MG63 (cell line): ENCODE measurements around the gene TOMM40L. TPM values are rescaled to one million over a fixed set of nuclear protein-coding genes. Genes with fewer than 3 reads are reported as not detected.
"Not testable (repeated sequence)": the region's sequence is repeated elsewhere in the genome, so short reads cannot be mapped to it uniquely, and the experiment has no call there.

Experiments
- DNase-seq: peaks from one replicate; pipeline ENCODE4 v3.0.0-alpha.2; 2020
- H3K27me3 ChIP-seq: fragments of 250-450 bp; sonication (Bioruptor Pico); 2 replicates; pipeline ENCODE4 v1.5.1; 2020; ENCODE audit warnings: mild to moderate bottlenecking, moderate library complexity
- H3K36me3 ChIP-seq: fragments of 250-450 bp; sonication (Bioruptor Pico); 2 replicates; pipeline ENCODE4 v1.5.1; 2020; ENCODE audit warnings: mild to moderate bottlenecking, moderate library complexity
- H3K4me3 ChIP-seq: fragments of 250-450 bp; sonication (Bioruptor Pico); 2 replicates; pipeline ENCODE4 v1.5.1; 2020; ENCODE audit warnings: mild to moderate bottlenecking, moderate library complexity
- H3K9me3 ChIP-seq: fragments of 250-450 bp; sonication (Bioruptor Pico); 2 replicates; pipeline ENCODE4 v1.5.1; 2020; ENCODE audit warnings: mild to moderate bottlenecking, moderate library complexity
- total RNA-seq: library from RNA; depleted of rRNA; stranded (reverse); fragments of >200 nt; shearing (Covaris generic); gene quantifications from 2 replicates; pipeline ENCODE4 v1.2.3, GENCODE V29; 2014; ENCODE audit warnings: low replicate concordance

The TOMM40L gene
- total RNA-seq, 1 experiment from 2014 or later: 24.0 TPM

- Histone ChIP-seq H3K27me3 (no peaks in the 10 kb centered on the region), H3K9me3 (no peaks in the 10 kb centered on the region), H3K36me3 (peaks cover 90% of the 10 kb centered on the region), H3K4me3 (no peak overlapping the region)
- peak; percentile 70 for DNase-seq
These were observed 16.0 kb upstream of the TOMM40L start for GRCh38 chr1:161209790-161210409.

- DNase-seq: no peak
- Histone ChIP-seq H3K4me3 (no peak overlapping the region), H3K27me3 (no peaks in the 10 kb centered on the region), H3K9me3 (no peaks in the 10 kb centered on the region), H3K36me3 (peaks cover 50% of the 10 kb centered on the region)
These were observed 11.5 kb upstream of the TOMM40L start for GRCh38 chr1:161214369-161214768.

DNA sequence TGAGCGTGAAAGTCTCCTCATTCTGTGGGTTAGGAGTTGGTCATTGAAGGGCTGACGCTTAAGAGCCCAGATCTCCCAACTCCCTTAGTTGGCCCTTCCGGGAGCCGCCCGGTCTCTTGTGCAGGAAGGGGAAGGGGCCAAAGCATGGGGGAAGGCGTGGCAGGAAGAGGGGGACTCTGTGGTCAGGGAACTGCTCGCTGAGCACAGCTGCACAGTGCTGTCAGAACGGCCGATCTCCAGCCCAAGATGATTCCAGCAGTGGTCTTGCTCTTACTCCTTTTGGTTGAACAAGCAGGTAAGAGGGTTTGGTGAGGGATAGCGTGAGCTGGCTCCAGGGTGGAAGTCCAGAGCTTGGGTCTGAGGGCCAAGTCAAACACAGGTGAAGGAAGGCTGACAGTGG lies 10.8 kb upstream of the TOMM40L start, which contains the start of gene FCER1G:
TSS of gene FCER1G (plus strand) at position 220 of the 400 bp plus-strand sequence. CDS start at position 247, 27 bp downstream.
- Histone ChIP-seq H3K36me3 (peaks cover 43% of the 10 kb centered on the region), H3K4me3 (no peak within 1 kb of the TSS), H3K9me3 (no peaks in the 10 kb centered on the region), H3K27me3 (no peaks in the 10 kb centered on the region)
- DNase-seq: no peak

GRCh38 chr1:161216945-161217712 lies 8.7 kb upstream of the TOMM40L start:
- no peaks in the 10 kb centered on the region for H3K9me3 ChIP-seq
- peaks cover 24% of the 10 kb centered on the region for H3K36me3 ChIP-seq
- H3K27me3 ChIP-seq: no peaks in the 10 kb centered on the region
- H3K4me3 ChIP-seq: no peak overlapping the region
- no peak for DNase-seq

DNA sequence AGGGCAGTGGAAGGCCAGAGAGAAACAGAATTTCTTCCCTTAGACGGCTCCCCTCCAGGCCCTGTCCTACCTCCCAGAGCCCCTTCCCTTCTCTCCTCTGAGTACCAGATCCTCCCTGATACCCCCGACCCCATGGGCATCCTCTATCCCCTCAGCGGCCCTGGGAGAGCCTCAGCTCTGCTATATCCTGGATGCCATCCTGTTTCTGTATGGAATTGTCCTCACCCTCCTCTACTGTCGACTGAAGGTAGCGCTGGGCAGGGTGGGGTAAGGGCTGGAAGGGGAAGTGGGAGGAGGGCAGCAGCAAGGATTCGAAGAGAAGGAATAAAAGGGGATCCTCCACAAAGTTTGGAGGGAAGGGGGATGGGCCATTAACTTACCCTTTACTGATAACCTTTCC lies 8.0 kb upstream of the TOMM40L start:
- DNase-seq: no peak
- Histone ChIP-seq H3K27me3 (no peaks in the 10 kb centered on the region), H3K4me3 (no peak overlapping the region)

GRCh38 chr1:161218301-161219077 lies 7.4 kb upstream of the TOMM40L start:
- Histone ChIP-seq H3K36me3 (peaks cover 11% of the 10 kb centered on the region), H3K27me3 (no peaks in the 10 kb centered on the region), H3K9me3 (no peaks in the 10 kb centered on the region), H3K4me3 (no peak overlapping the region)
- no peak for DNase-seq

More for the DNA sequence above, 8.0 kb upstream of the TOMM40L start:
- H3K9me3 ChIP-seq: no peaks in the 10 kb centered on the region
- peaks cover 18% of the 10 kb centered on the region for H3K36me3 ChIP-seq

- Histone ChIP-seq H3K9me3 (no peaks in the 10 kb centered on the region), H3K36me3 (peaks cover 3% of the 10 kb centered on the region), H3K4me3 (no peak overlapping the region), H3K27me3 (no peaks in the 10 kb centered on the region)
- no peak for DNase-seq
These were observed 6.6 kb upstream of the TOMM40L start for GRCh38 chr1:161219078-161219892.

DNA sequence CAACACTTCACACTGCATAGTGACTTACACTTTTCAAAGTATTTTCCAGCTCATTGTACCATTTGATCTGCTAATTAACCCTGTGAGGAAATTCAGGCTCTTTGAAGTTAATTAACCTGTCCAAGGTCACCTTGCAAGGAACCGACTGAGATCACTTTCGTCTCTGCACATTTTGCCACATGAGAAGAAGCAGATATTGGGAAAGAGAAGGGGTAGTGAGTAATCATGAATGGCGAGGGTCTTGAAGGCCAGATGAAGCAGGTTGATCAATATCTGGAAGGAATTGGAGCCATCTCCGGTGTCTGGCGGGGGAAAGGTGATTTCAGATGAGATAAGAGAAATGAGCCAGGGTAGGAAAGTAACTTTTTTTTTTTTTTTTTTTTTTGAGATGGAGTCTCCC lies 5.9 kb upstream of the TOMM40L start:
- no peak for DNase-seq
- H3K9me3 ChIP-seq: no peaks in the 10 kb centered on the region
- H3K36me3 ChIP-seq: no peaks in the 10 kb centered on the region
- H3K4me3 ChIP-seq: no peak overlapping the region
- H3K27me3 ChIP-seq: no peaks in the 10 kb centered on the region

GRCh38 chr1:161222175-161223019 lies 3.5 kb upstream of the TOMM40L start:
- Histone ChIP-seq H3K27me3 (no peaks in the 10 kb centered on the region), H3K9me3 (no peaks in the 10 kb centered on the region), H3K36me3 (no peaks in the 10 kb centered on the region; the same call in 1 of the 2 replicates), H3K4me3 (no peak overlapping the region)
- no peak for DNase-seq

DNA sequence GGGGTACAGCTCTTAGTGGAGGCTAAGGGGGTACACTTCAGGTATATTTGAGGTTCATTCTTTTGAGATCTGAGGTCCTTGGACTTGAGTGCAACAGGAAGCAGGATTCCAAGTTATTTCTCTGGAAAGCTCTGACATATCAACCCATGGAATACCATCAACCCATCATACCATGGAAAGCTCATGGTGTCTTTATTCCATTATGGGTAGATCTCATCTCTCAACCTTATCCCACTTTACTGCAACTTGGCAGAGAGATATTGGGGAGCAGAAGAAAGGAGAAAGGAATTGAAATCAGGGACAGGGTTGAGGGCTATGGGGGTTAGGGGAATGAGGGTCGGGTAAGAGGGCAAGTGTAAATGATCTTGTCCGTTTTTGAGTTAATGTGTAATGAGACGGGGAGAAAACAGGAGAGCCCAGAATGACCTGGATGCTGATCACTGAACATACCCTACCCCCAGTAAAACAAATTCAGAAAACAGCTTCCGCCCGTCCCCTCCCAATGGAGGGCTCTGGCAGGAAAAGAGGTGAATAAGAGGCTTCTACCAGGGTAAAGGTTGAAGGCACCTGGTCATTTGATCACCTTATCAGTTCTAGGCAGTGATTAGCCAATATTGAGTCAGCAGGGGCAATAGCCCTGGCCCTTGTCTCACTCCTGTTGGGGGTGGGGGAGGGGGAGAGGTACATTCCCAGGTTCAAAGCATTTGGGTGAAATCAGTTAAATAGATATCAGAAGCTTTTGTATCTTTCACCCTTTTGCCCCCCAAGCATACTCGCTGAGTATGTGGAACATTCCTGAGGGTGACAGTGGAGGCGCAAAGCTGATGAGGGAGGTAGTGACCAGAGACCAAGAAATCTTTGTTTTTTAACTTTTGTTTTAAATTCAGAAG lies 1.8 kb upstream of the TOMM40L start:
- Histone ChIP-seq H3K9me3 (no peaks in the 10 kb centered on the region), H3K36me3 (peaks cover 14% of the 10 kb centered on the region), H3K27me3 (no peaks in the 10 kb centered on the region), H3K4me3 (no peak overlapping the region)
- no peak for DNase-seq

DNA sequence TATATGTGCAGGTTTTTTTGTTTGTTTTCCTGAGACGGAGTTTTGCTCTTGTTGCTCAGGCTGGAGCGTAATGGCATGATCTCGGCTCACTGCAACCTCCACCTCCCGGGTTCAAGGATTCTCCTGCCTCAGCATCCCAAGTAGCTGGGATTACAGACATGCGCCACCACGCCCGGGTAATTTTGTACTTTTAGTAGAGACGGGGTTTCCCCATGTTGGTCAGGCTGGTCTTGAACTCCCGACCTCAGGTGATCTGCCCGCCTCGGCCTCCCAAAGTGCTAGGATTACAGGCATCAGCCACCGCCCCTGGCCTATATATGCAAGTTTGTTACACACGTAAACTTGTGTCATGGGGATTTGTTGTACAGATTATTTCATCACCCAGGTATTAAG lies 1.2 kb upstream of the TOMM40L start:
- H3K4me3 ChIP-seq, DNase-seq, H3K27me3 ChIP-seq, H3K9me3 ChIP-seq: not testable (repeated sequence)
- H3K36me3 ChIP-seq: peaks cover 21% of the 10 kb centered on the region

GRCh38 chr1:161225178-161225533 lies 704 bp upstream of the TOMM40L start:
- no peaks in the 10 kb centered on the region for H3K9me3 ChIP-seq
- peaks cover 25% of the 10 kb centered on the region for H3K36me3 ChIP-seq
- peak overlapping the region; percentile 6; the same call in 1 of the 2 replicates for H3K4me3 ChIP-seq
- DNase-seq: no peak
- no peaks in the 10 kb centered on the region for H3K27me3 ChIP-seq

- Histone ChIP-seq H3K36me3 (peaks cover 27% of the 10 kb centered on the region), H3K27me3 (no peaks in the 10 kb centered on the region), H3K4me3 (peak overlapping the region; percentile 99), H3K9me3 (no peaks in the 10 kb centered on the region)
- DNase-seq: no peak
These were observed 456 bp downstream of the TOMM40L start for GRCh38 chr1:161226320-161226711.

DNA sequence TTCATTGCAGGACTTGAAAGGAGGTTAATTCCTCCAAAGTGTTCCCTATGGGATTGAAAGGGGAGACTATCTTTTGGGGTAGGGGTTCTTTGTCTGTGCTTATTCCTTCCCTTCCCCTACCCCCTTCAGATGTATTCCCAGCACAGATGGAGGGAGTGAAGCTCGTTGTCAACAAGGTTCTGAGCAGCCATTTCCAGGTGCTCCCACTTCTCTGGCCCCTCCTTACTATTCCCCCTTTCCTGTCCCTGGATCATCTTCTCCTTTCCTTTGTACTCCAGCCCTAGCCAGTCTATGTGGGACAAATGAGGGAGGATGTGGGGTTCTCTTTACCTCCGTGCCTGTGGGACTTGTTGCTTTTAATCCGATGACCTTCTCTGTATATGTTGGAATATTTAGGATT lies 899 bp downstream of the TOMM40L start:
- DNase-seq: no peak
- Histone ChIP-seq H3K9me3 (no peaks in the 10 kb centered on the region), H3K4me3 (peak overlapping the region; percentile 99), H3K36me3 (peaks cover 27% of the 10 kb centered on the region), H3K27me3 (no peaks in the 10 kb centered on the region)
